Muscle of leg (tissue), 11 donors: Measurements from ENCODE around the gene RNF115. TPM values are rescaled to one million over a fixed set of nuclear protein-coding genes. Genes with fewer than 3 reads are reported as not detected.
A peak's percentile ranks its signal among the peaks of the same experiment; 100 is the strongest.
"Not testable (repeated sequence)": the region's sequence is repeated elsewhere in the genome, so short reads cannot be mapped to it uniquely, and the experiment has no call there.

Experiments
- DNase-seq: peaks from one replicate; pipeline ENCODE4 v3.0.0; 2013
- H3K27ac ChIP-seq: one replicate; pipeline ENCODE4 v1.5.1; 2013; ENCODE audit warnings: mild to moderate bottlenecking, low read length, control low read depth
- H3K27me3 ChIP-seq: one replicate; pipeline ENCODE4 v1.6.1; 2013; ENCODE audit warnings: low read length; ENCODE audit not compliant: control insufficient read depth, insufficient read depth
- H3K36me3 ChIP-seq: one replicate; pipeline ENCODE4 v1.6.1; 2013; ENCODE audit warnings: low read length; ENCODE audit not compliant: control insufficient read depth, insufficient read depth
- H3K4me1 ChIP-seq: one replicate; pipeline ENCODE4 v1.6.1; 2013; ENCODE audit warnings: low read length; ENCODE audit not compliant: control insufficient read depth, insufficient read depth
- H3K4me3 ChIP-seq: one replicate; pipeline ENCODE4 v1.5.1; 2013; ENCODE audit warnings: low read length, control low read depth
- H3K9me3 ChIP-seq: replicated peaks from 2 replicates; pipeline ENCODE4 v1.6.1; 2013; ENCODE audit warnings: low read depth, low read length; ENCODE audit not compliant: control insufficient read depth
- WGBS: methylation state at CpG from one replicate; pipeline ENCODE4 v1.1.5; 2013; ENCODE audit warnings: missing lambda C conversion rate; ENCODE audit not compliant: insufficient coverage; 5-methylcytosine and 5-hydroxymethylcytosine counted together
- polyA plus RNA-seq, 8 donors: library from polyadenylated mRNA; unstranded; fragments of 120-200 nt; gene quantifications; one replicate each; pipeline versions ENCODE4 v1.2.1 to v1.2.3, GENCODE V29; 2013; ENCODE audit warnings: inconsistent platforms in 1 of 8, low replicate concordance in 1 of 8; ENCODE audit not compliant: insufficient read length in 8 of 8, insufficient read depth in 1 of 8
- total RNA-seq: library from RNA; stranded (reverse); fragments of 120-200 nt; gene quantifications from one replicate; pipeline ENCODE4 v1.2.4, GENCODE V29; 2013

RNF115 gene
- total and polyA plus RNA-seq, 9 donors, result 10.8 to 18.8 (median 13.7) TPM

GRCh38 chr1:145857170-145857569 lies 33.3 kb upstream of the RNF115 start:
- no peak for DNase-seq
- no peaks in the 10 kb centered on the region for H3K9me3 ChIP-seq
- WGBS, result 77% methylated on average over 2 of the region's 4 CpGs
- peaks cover 52% of the 10 kb centered on the region for H3K36me3 ChIP-seq
- H3K27ac ChIP-seq, result no peak overlapping the region
- H3K4me3 ChIP-seq, result no peak overlapping the region
- peaks cover 15% of the 10 kb centered on the region for H3K4me1 ChIP-seq
- H3K27me3 ChIP-seq, result no peaks in the 10 kb centered on the region

DNA sequence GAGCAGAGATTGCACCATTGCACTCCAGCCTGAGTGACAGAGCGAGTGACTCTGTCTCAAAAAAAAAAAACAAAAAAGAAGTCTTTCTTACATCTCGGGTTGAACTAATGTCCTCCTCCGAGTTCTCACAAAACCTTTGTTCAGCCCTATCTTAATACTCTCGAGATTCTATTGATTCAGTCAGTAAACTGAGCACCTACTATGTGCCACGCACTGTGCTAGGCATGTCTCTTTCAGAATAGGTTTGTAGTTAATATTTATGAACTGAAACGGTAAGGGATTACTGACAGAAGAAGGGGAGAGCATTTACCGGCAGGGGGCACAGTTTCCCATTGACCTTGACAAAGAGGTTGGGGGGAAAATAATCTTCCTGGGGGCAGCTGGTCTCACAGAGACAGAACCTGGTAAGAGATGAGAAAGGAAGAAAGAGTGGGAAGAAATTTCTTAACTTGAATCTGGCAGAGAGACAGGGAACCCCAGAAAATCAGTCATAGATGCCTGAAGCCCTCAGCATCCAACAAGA lies 31.6 kb upstream of the RNF115 start:
- Histone ChIP-seq H3K27ac (no peak overlapping the region), H3K4me3 (no peak overlapping the region), H3K4me1 (peaks cover 15% of the 10 kb centered on the region), H3K27me3 (no peaks in the 10 kb centered on the region), H3K9me3 (no peaks in the 10 kb centered on the region), H3K36me3 (peaks cover 68% of the 10 kb centered on the region)
- 82% methylated on average over 7 of the region's 7 CpGs for WGBS
- no peak for DNase-seq

- no peak for DNase-seq
- WGBS, result 100% methylated on average over 1 of the region's 15 CpGs
- Histone ChIP-seq H3K36me3 (peaks cover 64% of the 10 kb centered on the region), H3K4me1 (peaks cover 10% of the 10 kb centered on the region), H3K27ac (no peak overlapping the region), H3K9me3 (no peaks in the 10 kb centered on the region), H3K4me3 (no peak overlapping the region), H3K27me3 (no peaks in the 10 kb centered on the region)
Measured at GRCh38 chr1:145849356-145850160, 25.7 kb upstream of the RNF115 start.

- no peak for DNase-seq
- Histone ChIP-seq H3K27me3 (no peaks in the 10 kb centered on the region), H3K27ac (no peak overlapping the region), H3K4me3 (no peak overlapping the region), H3K36me3 (peaks cover 51% of the 10 kb centered on the region), H3K9me3 (no peaks in the 10 kb centered on the region), H3K4me1 (peaks cover 10% of the 10 kb centered on the region)
- WGBS, result 95% methylated on average over 2 of the region's 3 CpGs
Measured at GRCh38 chr1:145847827-145848226, 23.9 kb upstream of the RNF115 start.

DNA sequence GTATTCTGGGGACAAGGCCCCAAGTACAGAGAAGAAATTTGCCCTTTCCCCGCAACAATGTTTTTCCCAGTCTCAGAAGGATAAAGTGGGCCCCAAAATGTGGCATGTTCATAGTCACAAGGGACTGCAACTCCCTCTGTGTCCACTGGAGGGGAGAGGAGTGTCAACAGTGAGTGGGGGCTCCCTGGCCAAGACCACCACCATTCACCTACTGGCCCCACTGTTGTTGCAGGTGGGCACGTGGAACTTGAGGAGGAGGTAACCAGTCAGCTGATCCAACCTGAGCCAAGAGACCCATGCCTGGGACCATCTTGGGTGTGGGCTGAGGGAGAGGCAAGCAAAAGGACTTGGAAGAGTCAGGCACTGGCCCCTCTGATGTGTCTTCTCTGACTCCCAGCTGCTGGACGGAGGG lies 22.3 kb upstream of the RNF115 start:
- Histone ChIP-seq H3K27ac (peak overlapping the region; percentile 83), H3K27me3 (no peaks in the 10 kb centered on the region), H3K9me3 (no peaks in the 10 kb centered on the region), H3K36me3 (peaks cover 46% of the 10 kb centered on the region), H3K4me1 (peaks cover 10% of the 10 kb centered on the region), H3K4me3 (peak overlapping the region; percentile 62)
- peak; percentile 54 for DNase-seq
- WGBS, result 57% methylated on average over 1 of the region's 3 CpGs

DNA sequence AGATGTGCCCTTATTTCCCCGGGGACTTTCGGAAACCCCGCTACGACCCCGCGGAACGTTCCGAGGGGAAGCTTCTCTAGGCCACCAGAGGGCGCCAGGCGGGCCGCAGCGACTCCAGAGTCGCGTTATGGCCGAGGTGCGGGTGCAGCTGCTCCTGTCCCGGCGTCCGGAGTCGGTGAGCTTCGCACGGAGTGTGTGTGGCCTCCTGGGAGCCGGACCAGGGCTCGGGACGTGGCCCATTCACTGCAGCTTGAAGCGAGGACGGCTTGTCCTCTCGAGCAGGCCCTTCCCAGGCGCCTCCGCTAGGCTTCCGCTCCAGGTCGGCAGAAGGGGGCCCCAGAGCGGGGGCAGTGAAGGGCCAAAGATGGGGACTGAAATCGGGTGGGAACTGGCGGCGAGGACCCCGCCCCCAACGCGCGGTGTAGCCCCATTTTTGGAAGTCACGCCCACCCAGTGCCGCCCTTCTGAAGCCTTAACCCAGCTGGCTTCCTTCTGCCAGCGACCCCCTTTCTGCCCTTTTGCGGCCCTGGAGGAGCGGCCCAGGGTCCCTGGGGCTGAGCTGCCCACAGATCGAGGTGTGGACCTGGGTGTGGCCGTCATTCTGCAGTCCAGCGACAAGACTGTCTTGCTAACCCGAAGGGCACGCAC lies 21.7 kb upstream of the RNF115 start, which contains the start of gene NUDT17:
NUDT17 (plus strand) TSS at position 117 of the 648 bp plus-strand sequence; CDS start at position 128, 11 bp downstream.
- under 1% methylated on average over 50 of the region's 50 CpGs for WGBS
- H3K36me3 ChIP-seq, result peaks cover 46% of the 10 kb centered on the region

GRCh38 chr1:145845144-145845513 lies 21.2 kb upstream of the RNF115 start:
- Histone ChIP-seq H3K9me3 (no peaks in the 10 kb centered on the region), H3K4me1 (peaks cover 10% of the 10 kb centered on the region), H3K36me3 (peaks cover 42% of the 10 kb centered on the region), H3K27ac (no peak overlapping the region), H3K27me3 (no peaks in the 10 kb centered on the region), H3K4me3 (peak overlapping the region; percentile 62)
- DNase-seq, result peak; percentile 46
- WGBS, result 12% methylated on average over 3 of the region's 4 CpGs

More for the DNA sequence above, 21.7 kb upstream of the RNF115 start, which contains the start of gene NUDT17:
- H3K9me3 ChIP-seq, result no peaks in the 10 kb centered on the region
- peaks cover 10% of the 10 kb centered on the region for H3K4me1 ChIP-seq
- DNase-seq, result peak; percentile 88
- no peaks in the 10 kb centered on the region for H3K27me3 ChIP-seq
- peak within 1 kb of the TSS; percentile 83 for H3K27ac ChIP-seq
- peak within 1 kb of the TSS; percentile 62 for H3K4me3 ChIP-seq

DNA sequence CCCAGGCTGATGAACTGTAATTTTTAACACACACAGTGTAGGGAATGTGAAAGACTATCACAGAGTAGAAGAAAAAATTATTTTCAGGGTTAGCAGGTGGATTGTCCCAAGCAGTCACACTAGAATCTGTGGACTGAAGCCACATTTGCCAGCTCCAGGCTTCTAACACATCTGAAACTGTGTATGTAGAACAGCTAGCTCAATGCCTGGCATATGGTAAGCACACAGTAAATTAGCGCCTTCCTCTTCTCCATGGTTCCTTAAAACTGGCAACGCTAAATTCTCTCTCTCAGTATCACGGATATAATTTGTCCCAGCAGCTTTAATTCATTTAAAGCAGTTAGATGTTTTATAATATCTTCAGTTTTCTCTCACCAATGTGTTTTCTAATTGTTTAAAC lies 19.1 kb upstream of the RNF115 start:
- DNase-seq, result no peak
- Histone ChIP-seq H3K9me3 (no peaks in the 10 kb centered on the region), H3K27me3 (no peaks in the 10 kb centered on the region), H3K4me3 (no peak overlapping the region), H3K4me1 (peaks cover 10% of the 10 kb centered on the region), H3K27ac (no peak overlapping the region), H3K36me3 (peaks cover 41% of the 10 kb centered on the region)
- WGBS, result no CpG with 5 or more reads among the region's 3 CpGs

DNA sequence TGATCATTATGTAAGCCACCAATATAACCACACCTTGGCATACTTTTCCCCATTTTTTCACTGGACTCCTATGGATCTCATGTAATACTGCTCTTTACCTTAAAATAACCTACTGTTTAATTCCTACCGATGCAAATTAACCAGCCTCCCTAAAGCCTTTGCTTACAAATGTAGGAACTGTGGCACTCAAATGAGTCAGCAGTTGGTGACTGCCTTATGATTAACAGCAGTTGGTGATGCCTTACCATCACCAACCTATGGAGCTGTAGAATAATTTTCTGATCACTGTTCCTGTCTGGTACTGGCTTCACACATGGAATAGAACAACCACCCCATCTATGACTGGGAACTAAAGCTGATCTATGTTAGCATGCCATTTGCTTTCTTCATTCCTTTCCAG lies 13.8 kb upstream of the RNF115 start:
- H3K36me3 ChIP-seq, result peaks cover 78% of the 10 kb centered on the region
- no CpG with 5 or more reads among the region's 1 CpG for WGBS
- no peak for DNase-seq

GRCh38 chr1:145830810-145831209 lies 6.9 kb upstream of the RNF115 start:
- not testable (repeated sequence) for H3K27me3 ChIP-seq, DNase-seq, H3K9me3 ChIP-seq, H3K4me1 ChIP-seq, H3K4me3 ChIP-seq, H3K27ac ChIP-seq
- peaks cover 75% of the 10 kb centered on the region for H3K36me3 ChIP-seq
- 100% methylated on average over 2 of the region's 2 CpGs for WGBS

More for the DNA sequence above, 13.8 kb upstream of the RNF115 start:
- Histone ChIP-seq H3K4me3 (no peak overlapping the region), H3K27me3 (no peaks in the 10 kb centered on the region), H3K9me3 (no peaks in the 10 kb centered on the region), H3K27ac (no peak overlapping the region), H3K4me1 (no peaks in the 10 kb centered on the region)
